Panc1 (cell line): ENCODE measurements around the gene PRORP. TPM values are rescaled to one million over a fixed set of nuclear protein-coding genes. Genes with fewer than 3 reads are reported as not detected.
"Not testable (repeated sequence)": the region's sequence is repeated elsewhere in the genome, so short reads cannot be mapped to it uniquely, and the experiment has no call there.

Experiments
- ATAC-seq: fragments of 200-7000 bp; cut with Tn5 transposase; 2 replicates; pipeline ENCODE4 v1.9.1; 2020; ENCODE audit warnings: mild to moderate bottlenecking, moderate library complexity
- BruUV-seq: library from RNA; stranded (reverse); fragments of 400-500 nt; replicated peaks from 2 replicates; lab custom pipeline; 2021; lab: Mats Ljungman, UMichigan
- CTCF ChIA-PET: fragments of 300-600 bp; sonication (Branson Sonifier 250); formaldehyde crosslinking; loops from one replicate; lab custom pipeline; 2022; ENCODE audit warnings: antibody characterized with exemption; lab: Charles Lee
- POLR2A ChIA-PET: fragments of 300-600 bp; sonication (Branson Sonifier 250); formaldehyde crosslinking; loops from one replicate; lab custom pipeline; 2022; ENCODE audit warnings: antibody characterized with exemption; lab: Charles Lee
- DNase-seq: peaks from one replicate; pipeline ENCODE4 v3.0.0-alpha.2; 2010; ENCODE audit warnings: low read depth, low spot score
- H3K27ac ChIP-seq: 2 replicates; pipeline ENCODE4 v1.5.1; 2011; ENCODE audit warnings: mild to moderate bottlenecking, low read length, inconsistent platforms
- H3K27me3 ChIP-seq: fragments of 200-500 bp; sonication (Bioruptor generic); 2 replicates; pipeline ENCODE4 v1.6.0; 2014; ENCODE audit warnings: low read length, inconsistent platforms; ENCODE audit not compliant: control insufficient read depth, insufficient read depth
- H3K36me3 ChIP-seq: fragments of 200-500 bp; sonication (Bioruptor generic); 2 replicates; pipeline ENCODE4 v1.5.1; 2014; ENCODE audit warnings: inconsistent platforms, mild to moderate bottlenecking, low read length, moderate library complexity; ENCODE audit not compliant: control insufficient read depth, insufficient read depth
- H3K4me1 ChIP-seq: 2 replicates; pipeline ENCODE4 v1.5.1; 2011; ENCODE audit warnings: inconsistent platforms, mild to moderate bottlenecking, low read length, moderate library complexity; ENCODE audit not compliant: control insufficient read depth, insufficient read depth
- H3K4me3 ChIP-seq, 2 experiments: 2 replicates each; pipeline ENCODE4 v1.5.1; 2011 to 2012; ENCODE audit warnings: low read depth in 2 of 2, low read length in 2 of 2, mild to moderate bottlenecking in 2 of 2, inconsistent platforms in 1 of 2, moderate library complexity in 1 of 2
- H3K9me3 ChIP-seq: fragments of 200-500 bp; sonication (Bioruptor generic); 2 replicates; pipeline ENCODE4 v1.5.1; 2014; ENCODE audit warnings: low read depth, mild to moderate bottlenecking, inconsistent platforms, low read length, moderate library complexity; ENCODE audit not compliant: control insufficient read depth, insufficient read depth
- CTCF ChIP-seq: fragments of 450-650 bp; IDR thresholded peaks from 2 replicates; pipeline ENCODE4 v1.5.1; 2017; ENCODE audit warnings: mild to moderate bottlenecking
- POLR2AphosphoS5 ChIP-seq: IDR thresholded peaks from 2 replicates; pipeline ENCODE4 v1.6.1; 2012; ENCODE audit warnings: mild to moderate bottlenecking, low read depth, low read length, moderate library complexity
- SIN3A ChIP-seq: IDR thresholded peaks from 2 replicates; pipeline ENCODE4 v1.6.1; 2012; ENCODE audit warnings: low read depth, mild to moderate bottlenecking, low read length, moderate library complexity, borderline replicate concordance; ENCODE audit not compliant: insufficient read depth
- TCF7L2 ChIP-seq: IDR thresholded peaks from 2 replicates; pipeline ENCODE4 v1.6.1; 2011; ENCODE audit warnings: mild to moderate bottlenecking, low read depth, low read length, inconsistent platforms
- in situ Hi-C: cut with HindIII; loops from 2 replicates; pipeline ENCODE4 v1.10.0; 2016; ENCODE audit warnings: low sequenced_read_pairs, low pct_unique_long_range_greater_than_20kb
- intact Hi-C: fragments of 100-400 bp; cut with micrococcal nuclease; formaldehyde crosslinking; loops from one replicate; pipeline ENCODE4 v1.10.0; 2022; ENCODE audit not compliant: unreplicated experiment
- total RNA-seq: library from RNA; stranded (reverse); gene quantifications from one replicate; pipeline ENCODE4 v1.2.1, GENCODE V29; 2021; ENCODE audit not compliant: unreplicated experiment
- TF ChIP-seq, protein P1 (sequence below), 2 experiments: IDR thresholded peaks; 2 replicates each; pipeline ENCODE4 v1.6.1; 2011 to 2012; ENCODE audit warnings: low read depth in 2 of 2, control low read depth in 1 of 2, low read length in 1 of 2, mild to moderate bottlenecking in 1 of 2, moderate library complexity in 1 of 2; ENCODE audit not compliant: insufficient read depth in 1 of 2

The PRORP gene
- total RNA-seq, 1 experiment from 2014 or later: 28.1 TPM

- Histone ChIP-seq H3K4me1 (no peaks in the 10 kb centered on the region), H3K4me3 (no peak overlapping the region), H3K27ac (no peak overlapping the region), H3K27me3 (no peaks in the 10 kb centered on the region), H3K36me3 (no peaks in the 10 kb centered on the region), H3K9me3 (no peaks in the 10 kb centered on the region)
- intact Hi-C loops (loop anchor here (10.0 kb wide), 1 partner anchor 147 kb away; the partner anchor contains the start of gene PSMA6), in situ Hi-C loops (no loop called here)
- no TSS peak for BruUV-seq
- POLR2A ChIA-PET: no interaction called here
- CTCF ChIA-PET: no interaction called here
- no peak for ATAC-seq
- no peak for DNase-seq
- no peak for TF ChIP-seq TCF7L2
- TF ChIP-seq CTCF: no peak
- TF ChIP-seq SIN3A: no peak
- TF ChIP-seq POLR2AphosphoS5: no peak
- TF ChIP-seq, protein P1, sequence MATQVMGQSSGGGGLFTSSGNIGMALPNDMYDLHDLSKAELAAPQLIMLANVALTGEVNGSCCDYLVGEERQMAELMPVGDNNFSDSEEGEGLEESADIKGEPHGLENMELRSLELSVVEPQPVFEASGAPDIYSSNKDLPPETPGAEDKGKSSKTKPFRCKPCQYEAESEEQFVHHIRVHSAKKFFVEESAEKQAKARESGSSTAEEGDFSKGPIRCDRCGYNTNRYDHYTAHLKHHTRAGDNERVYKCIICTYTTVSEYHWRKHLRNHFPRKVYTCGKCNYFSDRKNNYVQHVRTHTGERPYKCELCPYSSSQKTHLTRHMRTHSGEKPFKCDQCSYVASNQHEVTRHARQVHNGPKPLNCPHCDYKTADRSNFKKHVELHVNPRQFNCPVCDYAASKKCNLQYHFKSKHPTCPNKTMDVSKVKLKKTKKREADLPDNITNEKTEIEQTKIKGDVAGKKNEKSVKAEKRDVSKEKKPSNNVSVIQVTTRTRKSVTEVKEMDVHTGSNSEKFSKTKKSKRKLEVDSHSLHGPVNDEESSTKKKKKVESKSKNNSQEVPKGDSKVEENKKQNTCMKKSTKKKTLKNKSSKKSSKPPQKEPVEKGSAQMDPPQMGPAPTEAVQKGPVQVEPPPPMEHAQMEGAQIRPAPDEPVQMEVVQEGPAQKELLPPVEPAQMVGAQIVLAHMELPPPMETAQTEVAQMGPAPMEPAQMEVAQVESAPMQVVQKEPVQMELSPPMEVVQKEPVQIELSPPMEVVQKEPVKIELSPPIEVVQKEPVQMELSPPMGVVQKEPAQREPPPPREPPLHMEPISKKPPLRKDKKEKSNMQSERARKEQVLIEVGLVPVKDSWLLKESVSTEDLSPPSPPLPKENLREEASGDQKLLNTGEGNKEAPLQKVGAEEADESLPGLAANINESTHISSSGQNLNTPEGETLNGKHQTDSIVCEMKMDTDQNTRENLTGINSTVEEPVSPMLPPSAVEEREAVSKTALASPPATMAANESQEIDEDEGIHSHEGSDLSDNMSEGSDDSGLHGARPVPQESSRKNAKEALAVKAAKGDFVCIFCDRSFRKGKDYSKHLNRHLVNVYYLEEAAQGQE (IDR thresholded peaks at IDR 0.05; ENCODE audit: insufficient read depth in 1 of 2, low read depth in 2 of 2, low read length in 1 of 2): no peak
Observed at GRCh38 chr14:35147711-35148110, 25.4 kb downstream of the PRORP start.

DNA sequence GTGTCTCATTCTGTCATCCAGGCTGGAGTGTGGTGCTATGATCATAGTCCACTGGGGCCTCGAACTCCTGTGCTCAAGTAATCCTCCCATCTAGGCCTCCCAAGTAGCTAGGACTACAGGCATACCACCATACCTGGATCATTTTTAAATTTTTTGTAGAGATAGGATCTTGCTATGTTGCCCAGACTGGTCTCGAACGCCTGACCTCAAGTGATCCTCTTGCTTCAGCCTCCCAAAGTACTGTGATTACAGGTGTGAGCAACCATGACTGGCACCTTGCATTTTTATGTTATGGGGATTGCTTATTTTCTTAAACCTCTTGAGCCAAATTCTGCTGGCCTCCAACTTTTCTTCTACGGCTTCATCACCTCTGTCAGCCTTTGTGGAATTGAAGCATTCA is 26.9 kb downstream of the PRORP start:
- no TSS peak for BruUV-seq
- ATAC-seq (no peak), DNase-seq (no peak)
- intact Hi-C loops: loop anchor here (10.0 kb wide), 1 partner anchor 146 kb away; the partner anchor contains the start of gene PSMA6
- in situ Hi-C loops: no loop called here
- Histone ChIP-seq H3K36me3 (no peaks in the 10 kb centered on the region), H3K4me1 (no peaks in the 10 kb centered on the region), H3K4me3 (no peak overlapping the region), H3K9me3 (no peaks in the 10 kb centered on the region), H3K27ac (no peak overlapping the region), H3K27me3 (no peaks in the 10 kb centered on the region)
- POLR2A ChIA-PET: no interaction called here
- no peak for TF ChIP-seq CTCF
- TF ChIP-seq TCF7L2: no peak
- TF ChIP-seq POLR2AphosphoS5: no peak
- TF ChIP-seq, protein P1 (IDR thresholded peaks at IDR 0.05; ENCODE audit: insufficient read depth in 1 of 2, low read depth in 2 of 2, low read length in 1 of 2): no peak
- no peak for TF ChIP-seq SIN3A
- CTCF ChIA-PET: no interaction called here

- CTCF ChIA-PET, BruUV-seq: not testable (repeated sequence)
Observed at GRCh38 chr14:35152531-35152930, 30.2 kb downstream of the PRORP start.

More at GRCh38 chr14:35152531-35152930, 30.2 kb downstream of the PRORP start:
- H3K36me3 ChIP-seq, H3K27ac ChIP-seq, DNase-seq, in situ Hi-C loops, H3K9me3 ChIP-seq, H3K27me3 ChIP-seq, ATAC-seq, H3K4me3 ChIP-seq, intact Hi-C loops, POLR2A ChIA-PET: not testable (repeated sequence)
- H3K4me1 ChIP-seq: peaks cover 15% of the 10 kb centered on the region
